ENCODE results near the gene ZIC1.

ZIC1 gene

GRCh38 chr3:147412917-147413685 lies 3.9 kb downstream of the ZIC1 start:
- TF ChIP-seq CTCF (IDR thresholded peaks at IDR 0.05; ENCODE audit: unreplicated experiment in 3 of 3): no peak
- Mint-ChIP-seq H3K9me3 (no peaks in the 10 kb centered on the region), H3K4me1 (peaks cover 36% of the 10 kb centered on the region), H3K27ac (peak overlapping the region; percentile 89 to 94 (median 93)), H3K36me3 (ENCODE audit: low read depth) (peaks cover 33% of the 10 kb centered on the region), H3K27me3 (ENCODE audit: low read depth) (peaks cover 97% of the 10 kb centered on the region), H3K4me3 (peak overlapping the region; percentile 78 to 94 (median 87))

GRCh38 chr3:147413686-147414389 lies 4.7 kb downstream of the ZIC1 start:
- Mint-ChIP-seq H3K9me3 (no peaks in the 10 kb centered on the region), H3K27ac (peak overlapping the region; percentile 89 to 94 (median 93)), H3K4me1 (peaks cover 42% of the 10 kb centered on the region), H3K27me3 (ENCODE audit: low read depth) (peaks cover 97% of the 10 kb centered on the region), H3K4me3 (peak overlapping the region; percentile 78 to 94 (median 87)), H3K36me3 (ENCODE audit: low read depth) (peaks cover 33% of the 10 kb centered on the region)
- TF ChIP-seq CTCF (IDR thresholded peaks at IDR 0.05; ENCODE audit: unreplicated experiment in 3 of 3): no peak

GRCh38 chr3:147414390-147415138 lies 5.4 kb downstream of the ZIC1 start:
- H3K36me3 Mint-ChIP-seq (ENCODE audit: low read depth): peaks cover 33% of the 10 kb centered on the region
- peak overlapping the region; percentile 53 to 89 (median 86) for H3K27ac Mint-ChIP-seq
- peaks cover 49% of the 10 kb centered on the region for H3K4me1 Mint-ChIP-seq
- peak overlapping the region; percentile 74 to 82 (median 81) for H3K4me3 Mint-ChIP-seq
- H3K27me3 Mint-ChIP-seq (ENCODE audit: low read depth): peaks cover 97% of the 10 kb centered on the region
- H3K9me3 Mint-ChIP-seq: no peaks in the 10 kb centered on the region
- TF ChIP-seq CTCF (IDR thresholded peaks at IDR 0.05; ENCODE audit: unreplicated experiment in 3 of 3): no peak

GRCh38 chr3:147415286-147415685 lies 6.1 kb downstream of the ZIC1 start:
- Mint-ChIP-seq H3K27ac (peak overlapping the region; percentile 42 to 89 (median 75)), H3K36me3 (ENCODE audit: low read depth) (peaks cover 33% of the 10 kb centered on the region), H3K9me3 (no peaks in the 10 kb centered on the region), H3K4me1 (peaks cover 56% of the 10 kb centered on the region), H3K4me3 (peak overlapping the region; percentile 51 to 82 (median 73)), H3K27me3 (ENCODE audit: low read depth) (peaks cover 99% of the 10 kb centered on the region)
- no peak for TF ChIP-seq CTCF (IDR thresholded peaks at IDR 0.05; ENCODE audit: unreplicated experiment in 3 of 3)

- Mint-ChIP-seq H3K27me3 (ENCODE audit: low read depth) (peaks cover 99% of the 10 kb centered on the region), H3K4me1 (peaks cover 56% of the 10 kb centered on the region), H3K4me3 (peak overlapping the region in 2 of 3 experiments; percentile 30 to 73), H3K9me3 (no peaks in the 10 kb centered on the region), H3K36me3 (ENCODE audit: low read depth) (peaks cover 31% of the 10 kb centered on the region), H3K27ac (peak overlapping the region in 2 of 3 experiments; percentile 75 to 89)
- TF ChIP-seq CTCF (IDR thresholded peaks at IDR 0.05; ENCODE audit: unreplicated experiment in 3 of 3): no peak
Observed at GRCh38 chr3:147415874-147416273, 6.7 kb downstream of the ZIC1 start.
